WTC11 (cell line): Measurements from ENCODE around the gene AKAP13. TPM values are rescaled to one million over a fixed set of nuclear protein-coding genes. Genes with fewer than 3 reads are reported as not detected.

ENCODE experiments used
- ATAC-seq: fragments of 200-7000 bp; cut with Tn5 transposase; 2 replicates; pipeline ENCODE4 v1.10.0; 2021; ENCODE audit warnings: mild to moderate bottlenecking, moderate library complexity
- CTCF ChIA-PET: fragments of 300-600 bp; sonication (Branson Sonifier 250); formaldehyde crosslinking; loops from one replicate; lab custom pipeline; 2021; ENCODE audit warnings: antibody characterized with exemption; lab: Charles Lee
- POLR2A ChIA-PET: fragments of 350-600 bp; sonication (Branson Sonifier 250); formaldehyde crosslinking; loops from one replicate; lab custom pipeline; 2021; ENCODE audit warnings: antibody characterized with exemption; lab: Charles Lee
- DNase-seq: peaks from one replicate; pipeline ENCODE4 v3.0.0; 2021; ENCODE audit warnings: low spot score
- H3K27ac Mint-ChIP-seq: 2 replicates; pipeline ENCODE4 v1.8.0; 2021; ENCODE audit warnings: mixed read lengths
- H3K27me3 Mint-ChIP-seq: 2 replicates; pipeline ENCODE4 v1.8.0; 2021; ENCODE audit warnings: low read depth, mild to moderate bottlenecking, moderate library complexity, mixed read lengths
- H3K36me3 Mint-ChIP-seq: 2 replicates; pipeline ENCODE4 v1.8.0; 2021; ENCODE audit warnings: mixed read lengths
- H3K4me1 Mint-ChIP-seq: 2 replicates; pipeline ENCODE4 v1.8.0; 2022; ENCODE audit warnings: mixed read lengths
- H3K4me3 Mint-ChIP-seq: 2 replicates; pipeline ENCODE4 v1.8.0; 2021; ENCODE audit warnings: mild to moderate bottlenecking, moderate library complexity, mixed read lengths
- H3K9me3 Mint-ChIP-seq: 2 replicates; pipeline ENCODE4 v1.8.0; 2021; ENCODE audit warnings: mixed read lengths
- ELF4 ChIP-seq: sonication (generic); formaldehyde crosslinking; IDR thresholded peaks from 2 replicates; pipeline ENCODE4 v1.8.1; 2022; ENCODE audit warnings: low read depth, mild to moderate bottlenecking, moderate library complexity, missing genetic modification reagents
- ESRRA ChIP-seq: sonication (generic); formaldehyde crosslinking; IDR thresholded peaks from 2 replicates; pipeline ENCODE4 v1.8.1; 2022; ENCODE audit warnings: mild to moderate bottlenecking, missing genetic modification reagents, borderline replicate concordance
- ETV6 ChIP-seq: sonication (generic); formaldehyde crosslinking; IDR thresholded peaks from 2 replicates; pipeline ENCODE4 v1.8.1; 2022; ENCODE audit warnings: mild to moderate bottlenecking, missing genetic modification reagents
- FOXJ3 ChIP-seq: sonication (generic); formaldehyde crosslinking; IDR thresholded peaks from 2 replicates; pipeline ENCODE4 v1.9.0; 2021; ENCODE audit warnings: missing genetic modification reagents, mild to moderate bottlenecking, borderline replicate concordance
- FOXK1 ChIP-seq: sonication (generic); formaldehyde crosslinking; IDR thresholded peaks from 2 replicates; pipeline ENCODE4 v1.8.0; 2022; ENCODE audit warnings: mild to moderate bottlenecking, moderate library complexity, missing genetic modification reagents
- KAT7 ChIP-seq: sonication (generic); formaldehyde crosslinking; IDR thresholded peaks from 2 replicates; pipeline ENCODE4 v1.8.1; 2023; ENCODE audit warnings: missing genetic modification reagents, mild to moderate bottlenecking, borderline replicate concordance
- MXD4 ChIP-seq: fragments of 250-450 bp; sonication (Bioruptor Pico); IDR thresholded peaks from 2 replicates; pipeline ENCODE4 v1.8.0; 2021; ENCODE audit warnings: mild to moderate bottlenecking, moderate library complexity, borderline replicate concordance
- RORB ChIP-seq: fragments of 250-450 bp; sonication (Bioruptor Pico); IDR thresholded peaks from 2 replicates; pipeline ENCODE4 v1.9.0; 2021; ENCODE audit warnings: mild to moderate bottlenecking
- TCF7 ChIP-seq: sonication (generic); formaldehyde crosslinking; IDR thresholded peaks from 2 replicates; pipeline ENCODE4 v1.8.0; 2022; ENCODE audit warnings: mild to moderate bottlenecking, low read depth, missing genetic modification reagents, moderate library complexity
- ZNF121 ChIP-seq: sonication (generic); formaldehyde crosslinking; IDR thresholded peaks from 2 replicates; pipeline ENCODE4 v1.8.0; 2023; ENCODE audit warnings: missing genetic modification reagents
- ZNF219 ChIP-seq: sonication (generic); formaldehyde crosslinking; IDR thresholded peaks from 2 replicates; pipeline ENCODE4 v1.8.0; 2023; ENCODE audit warnings: missing genetic modification reagents, mild to moderate bottlenecking, borderline replicate concordance
- ZNF317 ChIP-seq: sonication (generic); formaldehyde crosslinking; IDR thresholded peaks from 2 replicates; pipeline ENCODE4 v1.8.1; 2023; ENCODE audit warnings: low read depth, mild to moderate bottlenecking, moderate library complexity, missing genetic modification reagents, borderline replicate concordance
- ZNF671 ChIP-seq: fragments of 250-450 bp; sonication (Bioruptor Pico); IDR thresholded peaks from 2 replicates; pipeline ENCODE4 v1.8.0; 2021; ENCODE audit warnings: mild to moderate bottlenecking
- total RNA-seq: library from RNA; stranded (reverse); gene quantifications from 3 replicates; pipeline ENCODE4 v1.2.3, GENCODE V29; 2021
- TF ChIP-seq, protein P1 (sequence below): sonication (generic); formaldehyde crosslinking; IDR thresholded peaks from 2 replicates; pipeline ENCODE4 v1.8.1; 2022; ENCODE audit warnings: mild to moderate bottlenecking, missing genetic modification reagents, moderate library complexity, borderline replicate concordance
- TF ChIP-seq, protein P2 (sequence below): sonication (generic); formaldehyde crosslinking; IDR thresholded peaks from 2 replicates; pipeline ENCODE4 v1.8.0; 2023; ENCODE audit warnings: missing genetic modification reagents, mild to moderate bottlenecking, borderline replicate concordance
- TF ChIP-seq, protein P3 (sequence below): sonication (generic); formaldehyde crosslinking; IDR thresholded peaks from 2 replicates; pipeline ENCODE4 v1.8.1; 2023; ENCODE audit warnings: mild to moderate bottlenecking, missing genetic modification reagents
- TF ChIP-seq, protein P4 (sequence below): fragments of 250-450 bp; sonication (Bioruptor Pico); conservative IDR thresholded peaks from 2 replicates; pipeline ENCODE4 v1.9.0; 2021; ENCODE audit warnings: mild to moderate bottlenecking
- TF ChIP-seq, protein P5 (sequence below): fragments of 200-600 bp; IDR thresholded peaks from 2 replicates; pipeline ENCODE4 v1.8.0; 2022; ENCODE audit warnings: antibody characterized with exemption
- TF ChIP-seq, protein P6 (sequence below): sonication (generic); formaldehyde crosslinking; IDR thresholded peaks from 2 replicates; pipeline ENCODE4 v1.8.0; 2022; ENCODE audit warnings: missing genetic modification reagents
- TF ChIP-seq, protein P7 (sequence below): fragments of 250-450 bp; sonication (Bioruptor Pico); IDR thresholded peaks from 2 replicates; pipeline ENCODE4 v1.9.0; 2021; ENCODE audit warnings: mild to moderate bottlenecking

AKAP13 gene
- total RNA-seq, 1 experiment from 2014 or later = 50.3 TPM

DNA sequence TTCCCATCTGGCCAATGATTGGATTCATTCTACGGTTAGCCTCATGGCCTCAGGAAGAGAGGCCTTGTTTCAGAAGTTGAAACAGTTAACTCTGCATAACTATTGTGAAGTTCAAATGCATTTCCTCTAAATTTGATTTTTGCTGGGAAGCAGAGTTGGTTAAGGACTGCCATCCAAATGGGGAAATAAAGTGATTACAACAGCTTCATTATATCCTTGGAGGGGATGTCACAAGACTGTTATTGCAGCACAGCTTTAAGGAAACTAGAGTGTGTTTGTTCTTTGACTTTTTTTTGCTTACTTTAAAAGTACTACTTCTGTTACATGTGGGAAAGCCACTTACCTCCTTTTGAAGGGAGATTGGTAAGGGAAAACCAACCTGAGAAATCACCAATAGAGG, 164.8 kb downstream of the AKAP13 start:
- no peak for DNase-seq
- ATAC-seq = no peak
- TF ChIP-seq MXD4 (no peak), ZNF317 (no peak), FOXK1 (no peak), FOXJ3 (CRISPR knock-in tag) (no peak), TCF7 (CRISPR knock-in tag) (no peak), KAT7 (no peak), ZNF121 (CRISPR knock-in tag) (no peak), ZNF671 (CRISPR knock-in tag) (no peak), ETV6 (CRISPR knock-in tag) (no peak), RORB (no peak), ESRRA (CRISPR knock-in tag) (no peak), ELF4 (CRISPR knock-in tag) (no peak), ZNF219 (no peak)
- TF ChIP-seq, protein P1, sequence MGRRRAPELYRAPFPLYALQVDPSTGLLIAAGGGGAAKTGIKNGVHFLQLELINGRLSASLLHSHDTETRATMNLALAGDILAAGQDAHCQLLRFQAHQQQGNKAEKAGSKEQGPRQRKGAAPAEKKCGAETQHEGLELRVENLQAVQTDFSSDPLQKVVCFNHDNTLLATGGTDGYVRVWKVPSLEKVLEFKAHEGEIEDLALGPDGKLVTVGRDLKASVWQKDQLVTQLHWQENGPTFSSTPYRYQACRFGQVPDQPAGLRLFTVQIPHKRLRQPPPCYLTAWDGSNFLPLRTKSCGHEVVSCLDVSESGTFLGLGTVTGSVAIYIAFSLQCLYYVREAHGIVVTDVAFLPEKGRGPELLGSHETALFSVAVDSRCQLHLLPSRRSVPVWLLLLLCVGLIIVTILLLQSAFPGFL (CRISPR knock-in tag) = no peak
- TF ChIP-seq, protein P2, sequence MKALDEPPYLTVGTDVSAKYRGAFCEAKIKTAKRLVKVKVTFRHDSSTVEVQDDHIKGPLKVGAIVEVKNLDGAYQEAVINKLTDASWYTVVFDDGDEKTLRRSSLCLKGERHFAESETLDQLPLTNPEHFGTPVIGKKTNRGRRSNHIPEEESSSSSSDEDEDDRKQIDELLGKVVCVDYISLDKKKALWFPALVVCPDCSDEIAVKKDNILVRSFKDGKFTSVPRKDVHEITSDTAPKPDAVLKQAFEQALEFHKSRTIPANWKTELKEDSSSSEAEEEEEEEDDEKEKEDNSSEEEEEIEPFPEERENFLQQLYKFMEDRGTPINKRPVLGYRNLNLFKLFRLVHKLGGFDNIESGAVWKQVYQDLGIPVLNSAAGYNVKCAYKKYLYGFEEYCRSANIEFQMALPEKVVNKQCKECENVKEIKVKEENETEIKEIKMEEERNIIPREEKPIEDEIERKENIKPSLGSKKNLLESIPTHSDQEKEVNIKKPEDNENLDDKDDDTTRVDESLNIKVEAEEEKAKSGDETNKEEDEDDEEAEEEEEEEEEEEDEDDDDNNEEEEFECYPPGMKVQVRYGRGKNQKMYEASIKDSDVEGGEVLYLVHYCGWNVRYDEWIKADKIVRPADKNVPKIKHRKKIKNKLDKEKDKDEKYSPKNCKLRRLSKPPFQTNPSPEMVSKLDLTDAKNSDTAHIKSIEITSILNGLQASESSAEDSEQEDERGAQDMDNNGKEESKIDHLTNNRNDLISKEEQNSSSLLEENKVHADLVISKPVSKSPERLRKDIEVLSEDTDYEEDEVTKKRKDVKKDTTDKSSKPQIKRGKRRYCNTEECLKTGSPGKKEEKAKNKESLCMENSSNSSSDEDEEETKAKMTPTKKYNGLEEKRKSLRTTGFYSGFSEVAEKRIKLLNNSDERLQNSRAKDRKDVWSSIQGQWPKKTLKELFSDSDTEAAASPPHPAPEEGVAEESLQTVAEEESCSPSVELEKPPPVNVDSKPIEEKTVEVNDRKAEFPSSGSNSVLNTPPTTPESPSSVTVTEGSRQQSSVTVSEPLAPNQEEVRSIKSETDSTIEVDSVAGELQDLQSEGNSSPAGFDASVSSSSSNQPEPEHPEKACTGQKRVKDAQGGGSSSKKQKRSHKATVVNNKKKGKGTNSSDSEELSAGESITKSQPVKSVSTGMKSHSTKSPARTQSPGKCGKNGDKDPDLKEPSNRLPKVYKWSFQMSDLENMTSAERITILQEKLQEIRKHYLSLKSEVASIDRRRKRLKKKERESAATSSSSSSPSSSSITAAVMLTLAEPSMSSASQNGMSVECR (CRISPR knock-in tag) = no peak
- TF ChIP-seq, protein P3, sequence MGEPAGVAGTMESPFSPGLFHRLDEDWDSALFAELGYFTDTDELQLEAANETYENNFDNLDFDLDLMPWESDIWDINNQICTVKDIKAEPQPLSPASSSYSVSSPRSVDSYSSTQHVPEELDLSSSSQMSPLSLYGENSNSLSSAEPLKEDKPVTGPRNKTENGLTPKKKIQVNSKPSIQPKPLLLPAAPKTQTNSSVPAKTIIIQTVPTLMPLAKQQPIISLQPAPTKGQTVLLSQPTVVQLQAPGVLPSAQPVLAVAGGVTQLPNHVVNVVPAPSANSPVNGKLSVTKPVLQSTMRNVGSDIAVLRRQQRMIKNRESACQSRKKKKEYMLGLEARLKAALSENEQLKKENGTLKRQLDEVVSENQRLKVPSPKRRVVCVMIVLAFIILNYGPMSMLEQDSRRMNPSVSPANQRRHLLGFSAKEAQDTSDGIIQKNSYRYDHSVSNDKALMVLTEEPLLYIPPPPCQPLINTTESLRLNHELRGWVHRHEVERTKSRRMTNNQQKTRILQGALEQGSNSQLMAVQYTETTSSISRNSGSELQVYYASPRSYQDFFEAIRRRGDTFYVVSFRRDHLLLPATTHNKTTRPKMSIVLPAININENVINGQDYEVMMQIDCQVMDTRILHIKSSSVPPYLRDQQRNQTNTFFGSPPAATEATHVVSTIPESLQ (CRISPR knock-in tag) = no peak
- TF ChIP-seq, protein P4, sequence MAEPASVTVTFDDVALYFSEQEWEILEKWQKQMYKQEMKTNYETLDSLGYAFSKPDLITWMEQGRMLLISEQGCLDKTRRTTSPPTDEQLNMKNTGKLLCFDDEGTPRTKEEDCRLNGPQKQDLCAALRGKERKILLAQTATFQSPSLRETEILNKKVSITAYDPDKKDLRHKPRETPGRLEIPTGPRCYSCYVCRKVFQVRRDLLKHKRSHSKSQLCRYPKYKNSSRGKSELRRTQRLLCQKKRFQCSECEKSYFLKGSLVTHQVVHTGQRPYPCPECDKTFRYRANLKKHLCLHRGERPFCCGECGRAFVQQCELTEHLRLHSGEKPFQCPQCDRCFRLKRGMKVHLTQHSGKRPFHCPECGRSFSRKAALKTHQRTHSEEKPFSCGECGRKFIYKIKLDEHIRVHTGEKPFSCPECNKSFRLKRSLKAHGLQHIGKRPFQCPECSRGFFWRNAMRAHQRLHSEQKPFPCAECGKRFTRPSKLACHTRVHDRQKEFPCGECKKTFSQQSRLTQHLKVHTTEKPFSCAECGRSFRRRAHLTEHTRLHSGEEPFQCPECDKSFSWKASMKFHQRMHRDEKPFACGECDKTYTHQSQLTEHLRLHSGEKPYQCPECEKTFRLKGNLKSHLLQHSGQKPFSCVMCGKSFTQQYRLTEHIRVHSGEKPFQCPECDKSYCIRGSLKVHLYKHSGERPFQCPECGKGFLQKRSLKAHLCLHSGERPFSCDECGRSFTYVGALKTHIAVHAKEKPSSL (CRISPR knock-in tag) = no peak
- TF ChIP-seq, protein P5, sequence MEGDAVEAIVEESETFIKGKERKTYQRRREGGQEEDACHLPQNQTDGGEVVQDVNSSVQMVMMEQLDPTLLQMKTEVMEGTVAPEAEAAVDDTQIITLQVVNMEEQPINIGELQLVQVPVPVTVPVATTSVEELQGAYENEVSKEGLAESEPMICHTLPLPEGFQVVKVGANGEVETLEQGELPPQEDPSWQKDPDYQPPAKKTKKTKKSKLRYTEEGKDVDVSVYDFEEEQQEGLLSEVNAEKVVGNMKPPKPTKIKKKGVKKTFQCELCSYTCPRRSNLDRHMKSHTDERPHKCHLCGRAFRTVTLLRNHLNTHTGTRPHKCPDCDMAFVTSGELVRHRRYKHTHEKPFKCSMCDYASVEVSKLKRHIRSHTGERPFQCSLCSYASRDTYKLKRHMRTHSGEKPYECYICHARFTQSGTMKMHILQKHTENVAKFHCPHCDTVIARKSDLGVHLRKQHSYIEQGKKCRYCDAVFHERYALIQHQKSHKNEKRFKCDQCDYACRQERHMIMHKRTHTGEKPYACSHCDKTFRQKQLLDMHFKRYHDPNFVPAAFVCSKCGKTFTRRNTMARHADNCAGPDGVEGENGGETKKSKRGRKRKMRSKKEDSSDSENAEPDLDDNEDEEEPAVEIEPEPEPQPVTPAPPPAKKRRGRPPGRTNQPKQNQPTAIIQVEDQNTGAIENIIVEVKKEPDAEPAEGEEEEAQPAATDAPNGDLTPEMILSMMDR = no peak
- TF ChIP-seq, protein P6, sequence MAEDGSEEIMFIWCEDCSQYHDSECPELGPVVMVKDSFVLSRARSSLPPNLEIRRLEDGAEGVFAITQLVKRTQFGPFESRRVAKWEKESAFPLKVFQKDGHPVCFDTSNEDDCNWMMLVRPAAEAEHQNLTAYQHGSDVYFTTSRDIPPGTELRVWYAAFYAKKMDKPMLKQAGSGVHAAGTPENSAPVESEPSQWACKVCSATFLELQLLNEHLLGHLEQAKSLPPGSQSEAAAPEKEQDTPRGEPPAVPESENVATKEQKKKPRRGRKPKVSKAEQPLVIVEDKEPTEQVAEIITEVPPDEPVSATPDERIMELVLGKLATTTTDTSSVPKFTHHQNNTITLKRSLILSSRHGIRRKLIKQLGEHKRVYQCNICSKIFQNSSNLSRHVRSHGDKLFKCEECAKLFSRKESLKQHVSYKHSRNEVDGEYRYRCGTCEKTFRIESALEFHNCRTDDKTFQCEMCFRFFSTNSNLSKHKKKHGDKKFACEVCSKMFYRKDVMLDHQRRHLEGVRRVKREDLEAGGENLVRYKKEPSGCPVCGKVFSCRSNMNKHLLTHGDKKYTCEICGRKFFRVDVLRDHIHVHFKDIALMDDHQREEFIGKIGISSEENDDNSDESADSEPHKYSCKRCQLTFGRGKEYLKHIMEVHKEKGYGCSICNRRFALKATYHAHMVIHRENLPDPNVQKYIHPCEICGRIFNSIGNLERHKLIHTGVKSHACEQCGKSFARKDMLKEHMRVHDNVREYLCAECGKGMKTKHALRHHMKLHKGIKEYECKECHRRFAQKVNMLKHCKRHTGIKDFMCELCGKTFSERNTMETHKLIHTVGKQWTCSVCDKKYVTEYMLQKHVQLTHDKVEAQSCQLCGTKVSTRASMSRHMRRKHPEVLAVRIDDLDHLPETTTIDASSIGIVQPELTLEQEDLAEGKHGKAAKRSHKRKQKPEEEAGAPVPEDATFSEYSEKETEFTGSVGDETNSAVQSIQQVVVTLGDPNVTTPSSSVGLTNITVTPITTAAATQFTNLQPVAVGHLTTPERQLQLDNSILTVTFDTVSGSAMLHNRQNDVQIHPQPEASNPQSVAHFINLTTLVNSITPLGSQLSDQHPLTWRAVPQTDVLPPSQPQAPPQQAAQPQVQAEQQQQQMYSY (CRISPR knock-in tag) = no peak
- TF ChIP-seq, protein P7, sequence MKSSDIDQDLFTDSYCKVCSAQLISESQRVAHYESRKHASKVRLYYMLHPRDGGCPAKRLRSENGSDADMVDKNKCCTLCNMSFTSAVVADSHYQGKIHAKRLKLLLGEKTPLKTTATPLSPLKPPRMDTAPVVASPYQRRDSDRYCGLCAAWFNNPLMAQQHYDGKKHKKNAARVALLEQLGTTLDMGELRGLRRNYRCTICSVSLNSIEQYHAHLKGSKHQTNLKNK = no peak
- POLR2A ChIA-PET = no interaction called here
- Mint-ChIP-seq H3K9me3 (no peaks in the 10 kb centered on the region), H3K4me3 (no peak overlapping the region), H3K36me3 (no peaks in the 10 kb centered on the region; the same call in 1 of the 2 replicates), H3K4me1 (peaks cover 22% of the 10 kb centered on the region), H3K27me3 (no peaks in the 10 kb centered on the region), H3K27ac (0 out of 2 replicates have a peak overlapping the region, but pooled peaks have one; percentile 21)
- CTCF ChIA-PET = interaction anchor here (0.6 to 2.6 kb wide), 2 partner anchors 12 to 249 kb away, joined by 5 to 17 read pairs; no protein-coding TSS in a partner anchor
